MM.1S (cell line): ENCODE measurements around the gene IL2RG.
A peak's percentile ranks its signal among the peaks of the same experiment; 100 is the strongest.

ENCODE experiments used
- DNase-seq: peaks from one replicate; pipeline ENCODE4 v3.0.0-alpha.2; 2015
- H2AFZ ChIP-seq: fragments of 300-600 bp; sonication (generic); 2 replicates; pipeline ENCODE4 v1.6.0; 2016; ENCODE audit warnings: antibody characterized with exemption, low read length
- H3F3A ChIP-seq: fragments of 300-600 bp; sonication (generic); 2 replicates; pipeline ENCODE4 v1.6.1; 2016; ENCODE audit warnings: mild to moderate bottlenecking, antibody characterized with exemption, low read length, moderate library complexity, mixed read lengths; ENCODE audit not compliant: insufficient read depth
- H3K27ac ChIP-seq: fragments of 300-600 bp; sonication (generic); 2 replicates; pipeline ENCODE4 v1.5.1; 2016; ENCODE audit warnings: mild to moderate bottlenecking, low read length
- H3K27me3 ChIP-seq: fragments of 300-600 bp; sonication (generic); replicated peaks from 2 replicates; pipeline ENCODE4 v1.6.0; 2016; ENCODE audit warnings: low read length; ENCODE audit not compliant: insufficient read depth
- H3K36me3 ChIP-seq: fragments of 300-600 bp; sonication (generic); replicated peaks from 2 replicates; pipeline ENCODE4 v1.6.1; 2016; ENCODE audit warnings: mild to moderate bottlenecking, low read length, mixed read lengths; ENCODE audit not compliant: insufficient read depth
- H3K4me1 ChIP-seq: fragments of 300-600 bp; sonication (generic); 2 replicates; pipeline ENCODE4 v1.6.1; 2016; ENCODE audit warnings: low read length, mixed read lengths
- H3K4me2 ChIP-seq: fragments of 300-600 bp; sonication (generic); 2 replicates; pipeline ENCODE4 v1.6.0; 2016; ENCODE audit warnings: low read depth, low read length
- H3K4me3 ChIP-seq: fragments of 300-600 bp; sonication (generic); 2 replicates; pipeline ENCODE4 v1.5.1; 2016; ENCODE audit warnings: low read length, mixed read lengths
- H3K79me2 ChIP-seq: fragments of 300-600 bp; sonication (generic); 2 replicates; pipeline ENCODE4 v1.6.1; 2016; ENCODE audit warnings: mixed run types, low read length, mixed read lengths
- H3K9ac ChIP-seq: fragments of 300-600 bp; sonication (generic); 2 replicates; pipeline ENCODE4 v1.6.1; 2016; ENCODE audit warnings: low read length, mixed read lengths
- H3K9me2 ChIP-seq: fragments of 300-600 bp; sonication (generic); replicated peaks from 2 replicates; pipeline ENCODE4 v1.6.1; 2016; ENCODE audit warnings: mild to moderate bottlenecking, low read length, mixed read lengths; ENCODE audit not compliant: insufficient read depth
- H3K9me3 ChIP-seq: fragments of 300-600 bp; sonication (generic); replicated peaks from 2 replicates; pipeline ENCODE4 v1.6.1; 2016; ENCODE audit warnings: mild to moderate bottlenecking, low read length, mixed read lengths; ENCODE audit not compliant: insufficient read depth
- H4K20me1 ChIP-seq: fragments of 300-600 bp; sonication (generic); 2 replicates; pipeline ENCODE4 v1.6.1; 2016; ENCODE audit warnings: mild to moderate bottlenecking, low read length, moderate library complexity, mixed read lengths; ENCODE audit not compliant: insufficient read depth
- CTCF ChIP-seq: fragments of 300-600 bp; sonication (generic); IDR thresholded peaks from 2 replicates; pipeline ENCODE4 v1.5.1; 2016; ENCODE audit warnings: antibody characterized with exemption, low read length, mixed read lengths
- EZH2 ChIP-seq: fragments of 300-600 bp; sonication (generic); optimal IDR thresholded peaks from 2 replicates; pipeline ENCODE3; 2017; ENCODE audit warnings: low read depth, mild to moderate bottlenecking, antibody characterized with exemption, low read length, mixed read lengths
- EZH2phosphoT487 ChIP-seq: fragments of 300-600 bp; sonication (generic); IDR thresholded peaks from 2 replicates; pipeline ENCODE4 v1.6.1; 2018; ENCODE audit warnings: antibody characterized with exemption, low read length

The IL2RG gene

GRCh38 chrX:71095555-71095980, 15.8 kb downstream of the IL2RG start, which contains the start of gene FOXO4:
FOXO4 (plus strand) TSS chrX:71095851; CDS start chrX:71096529, 678 bp downstream.
- peak; percentile 85 for DNase-seq
- H4K20me1 ChIP-seq, result no peaks in the 10 kb centered on the region
- peak within 1 kb of the TSS; percentile 78 for H2AFZ ChIP-seq
- TF ChIP-seq EZH2 (no peak), EZH2phosphoT487 (no peak), CTCF (no peak)
- H3K4me3 ChIP-seq, result peak within 1 kb of the TSS; percentile 82
- H3K9me3 ChIP-seq, result no peaks in the 10 kb centered on the region
- H3K27ac ChIP-seq, result no peak within 1 kb of the TSS
- H3K9ac ChIP-seq, result peak within 1 kb of the TSS; percentile 47; the same call in 1 of the 2 replicates
- H3K9me2 ChIP-seq, result no peaks in the 10 kb centered on the region
- H3K27me3 ChIP-seq, result no peaks in the 10 kb centered on the region
- no peaks in the 10 kb centered on the region for H3K36me3 ChIP-seq
- H3F3A ChIP-seq, result no peaks in the 10 kb centered on the region
- peak within 1 kb of the TSS; percentile 89 for H3K4me2 ChIP-seq
- no peaks in the 10 kb centered on the region for H3K4me1 ChIP-seq
- H3K79me2 ChIP-seq, result no peaks in the 10 kb centered on the region

GRCh38 chrX:71095033-71095432, 16.3 kb downstream of the IL2RG start:
- Histone ChIP-seq H3K9ac (peak overlapping the region; percentile 33; the same call in 1 of the 2 replicates), H3K4me3 (peak overlapping the region; percentile 62), H3K27ac (no peak overlapping the region), H3K36me3 (no peaks in the 10 kb centered on the region), H3F3A (no peaks in the 10 kb centered on the region), H2AFZ (peak overlapping the region; percentile 78), H3K4me1 (no peaks in the 10 kb centered on the region), H3K79me2 (no peaks in the 10 kb centered on the region), H3K27me3 (no peaks in the 10 kb centered on the region), H3K9me3 (no peaks in the 10 kb centered on the region), H4K20me1 (no peaks in the 10 kb centered on the region), H3K4me2 (peak overlapping the region; percentile 74), H3K9me2 (no peaks in the 10 kb centered on the region)
- TF ChIP-seq EZH2 (no peak), CTCF (no peak), EZH2phosphoT487 (no peak)
- no peak for DNase-seq

GRCh38 chrX:71091263-71091662, 20.1 kb downstream of the IL2RG start:
- no peak overlapping the region for H3K4me3 ChIP-seq
- H3F3A ChIP-seq, result no peaks in the 10 kb centered on the region
- H3K9me3 ChIP-seq, result no peaks in the 10 kb centered on the region
- H3K9ac ChIP-seq, result no peak overlapping the region
- H3K4me1 ChIP-seq, result no peaks in the 10 kb centered on the region
- H2AFZ ChIP-seq, result no peak overlapping the region
- H3K79me2 ChIP-seq, result no peaks in the 10 kb centered on the region
- no peaks in the 10 kb centered on the region for H3K9me2 ChIP-seq
- H3K36me3 ChIP-seq, result no peaks in the 10 kb centered on the region
- no peak overlapping the region for H3K27ac ChIP-seq
- no peaks in the 10 kb centered on the region for H3K27me3 ChIP-seq
- DNase-seq, result no peak
- no peak overlapping the region for H3K4me2 ChIP-seq
- H4K20me1 ChIP-seq, result no peaks in the 10 kb centered on the region
- no peak for TF ChIP-seq EZH2phosphoT487
- no peak for TF ChIP-seq CTCF
- no peak for TF ChIP-seq EZH2
